HL-60 (cell line): ENCODE measurements around the gene SCN2A.

Source experiments
- DNase-seq, 2 experiments: peaks; one replicate each; pipeline ENCODE4 v3.0.0-alpha.2; 2010 to 2020; ENCODE audit warnings: low read depth in 1 of 2, low spot score in 1 of 2
- H3K27ac ChIP-seq: fragments of 250-450 bp; sonication (Bioruptor Pico); replicated peaks from 2 replicates; pipeline ENCODE4 v1.5.1; 2020; ENCODE audit warnings: mild to moderate bottlenecking, moderate library complexity
- H3K27me3 ChIP-seq: fragments of 250-450 bp; sonication (Bioruptor Pico); 2 replicates; pipeline ENCODE4 v1.5.1; 2021; ENCODE audit warnings: mild to moderate bottlenecking, moderate library complexity; ENCODE audit not compliant: insufficient read depth, poor library complexity, severe bottlenecking
- H3K4me3 ChIP-seq: replicated peaks from 2 replicates; pipeline ENCODE4 v1.5.1; 2011; ENCODE audit warnings: mild to moderate bottlenecking, control low read depth, low read length; ENCODE audit not compliant: insufficient read depth
- CTCF ChIP-seq: IDR thresholded peaks from one replicate; pipeline ENCODE4 v1.5.1; 2011; ENCODE audit warnings: low read length, control low read depth, inconsistent platforms; ENCODE audit not compliant: insufficient read depth
- GABPA ChIP-seq: IDR thresholded peaks from 2 replicates; pipeline ENCODE4 v1.6.1; 2012; ENCODE audit warnings: low read depth
- POLR2AphosphoS5 ChIP-seq: IDR thresholded peaks from 2 replicates; pipeline ENCODE4 v1.6.1; 2012; ENCODE audit warnings: low read depth
- REST ChIP-seq: IDR thresholded peaks from 2 replicates; pipeline ENCODE4 v1.6.1; 2012; ENCODE audit warnings: low read depth; ENCODE audit not compliant: insufficient replicate concordance
- SPI1 ChIP-seq: IDR thresholded peaks from 2 replicates; pipeline ENCODE4 v1.6.1; 2012; ENCODE audit warnings: low read depth, mild to moderate bottlenecking, borderline replicate concordance

Gene SCN2A

GRCh38 chr2:165193178-165193777 is 45.9 kb upstream of the SCN2A start:
- DNase-seq, result no peak
- TF ChIP-seq SPI1 (no peak), REST (no peak), POLR2AphosphoS5 (no peak), GABPA (no peak), CTCF (no peak)
- Histone ChIP-seq H3K27me3 (no peaks in the 10 kb centered on the region), H3K4me3 (no peak overlapping the region), H3K27ac (no peak overlapping the region)

- Histone ChIP-seq H3K27ac (no peak overlapping the region), H3K4me3 (no peak overlapping the region), H3K27me3 (no peaks in the 10 kb centered on the region)
- no peak for TF ChIP-seq POLR2AphosphoS5
- no peak for TF ChIP-seq SPI1
- no peak for TF ChIP-seq REST
- TF ChIP-seq GABPA, result no peak
- TF ChIP-seq CTCF, result no peak
- no peak for DNase-seq
Measured at GRCh38 chr2:165196411-165196810, 42.8 kb upstream of the SCN2A start.

- H3K27ac ChIP-seq, result no peak overlapping the region
- TF ChIP-seq REST (no peak), CTCF (no peak), GABPA (no peak), SPI1 (no peak), POLR2AphosphoS5 (no peak)
- H3K4me3 ChIP-seq, result no peak overlapping the region
- no peak for DNase-seq
- H3K27me3 ChIP-seq, result no peaks in the 10 kb centered on the region
Measured at GRCh38 chr2:165197346-165197745, 41.9 kb upstream of the SCN2A start.
